Left renal cortex interstitium (tissue), 4 donors: Measurements from ENCODE around the gene C11orf91. TPM values are rescaled to one million over a fixed set of nuclear protein-coding genes. Genes with fewer than 3 reads are reported as not detected.
"Not testable (repeated sequence)": the region's sequence is repeated elsewhere in the genome, so short reads cannot be mapped to it uniquely, and the experiment has no call there.

Experiments used
- DNase-seq, 4 donors: peaks; one replicate each; pipeline ENCODE4 v3.0.0-alpha.2; 2013; ENCODE audit warnings: low read depth in 4 of 4, low spot score in 2 of 4, missing footprints in 1 of 4
- polyA plus RNA-seq, 4 donors: library from polyadenylated mRNA; unstranded; fragments of 120-200 nt; gene quantifications; one replicate each; pipeline ENCODE4 v1.2.1, GENCODE V29; 2013; ENCODE audit not compliant: insufficient read length in 4 of 4

The C11orf91 gene
- polyA plus RNA-seq, 4 donors, result not detected

GRCh38 chr11:33722590-33723234, 22.1 kb upstream of the C11orf91 start:
- no peak for DNase-seq

GRCh38 chr11:33721984-33722383, 21.4 kb upstream of the C11orf91 start:
- DNase-seq, result no peak

GRCh38 chr11:33721426-33721825, 20.8 kb upstream of the C11orf91 start:
- DNase-seq, result no peak

- no peak for DNase-seq
These were observed 19.0 kb upstream of the C11orf91 start for GRCh38 chr11:33719587-33719986.

GRCh38 chr11:33718440-33718839, 17.8 kb upstream of the C11orf91 start:
- DNase-seq, result no peak

GRCh38 chr11:33716243-33716642, 15.6 kb upstream of the C11orf91 start:
- DNase-seq, result no peak

GRCh38 chr11:33713856-33714398, 13.3 kb upstream of the C11orf91 start:
- no peak for DNase-seq

GRCh38 chr11:33713151-33713855, 12.7 kb upstream of the C11orf91 start:
- no peak for DNase-seq

- DNase-seq, result no peak
These were observed 11.8 kb upstream of the C11orf91 start for GRCh38 chr11:33712436-33712835.

GRCh38 chr11:33709466-33709865, 8.8 kb upstream of the C11orf91 start:
- no peak for DNase-seq

- DNase-seq, result no peak
These were observed 8.4 kb upstream of the C11orf91 start for GRCh38 chr11:33708985-33709384.

- DNase-seq, result not testable (repeated sequence)
These were observed 7.2 kb upstream of the C11orf91 start for GRCh38 chr11:33707831-33708230.

- no peak for DNase-seq
These were observed 6.3 kb upstream of the C11orf91 start for GRCh38 chr11:33706966-33707365.

- no peak for DNase-seq
These were observed 5.9 kb upstream of the C11orf91 start for GRCh38 chr11:33706546-33706945.

- DNase-seq, result no peak
These were observed 3.8 kb upstream of the C11orf91 start for GRCh38 chr11:33704240-33705002.

GRCh38 chr11:33703788-33704187, 3.2 kb upstream of the C11orf91 start:
- no peak for DNase-seq

- DNase-seq, result no peak
These were observed 2.6 kb upstream of the C11orf91 start for GRCh38 chr11:33703234-33703633.

GRCh38 chr11:33701302-33702230, 940 bp upstream of the C11orf91 start:
- no peak for DNase-seq

- no peak for DNase-seq
These were observed 544 bp downstream of the C11orf91 start for GRCh38 chr11:33700063-33700501.

- DNase-seq, result no peak
These were observed 1.0 kb downstream of the C11orf91 start for GRCh38 chr11:33699515-33700062.
